MM.1S (cell line): ENCODE measurements around the gene CDC42BPA.

Experiments used
- CTCF ChIP-seq: fragments of 300-600 bp; sonication (generic); IDR thresholded peaks from 2 replicates; pipeline ENCODE4 v1.5.1; 2016; ENCODE audit warnings: antibody characterized with exemption, low read length, mixed read lengths
- EZH2 ChIP-seq: fragments of 300-600 bp; sonication (generic); optimal IDR thresholded peaks from 2 replicates; pipeline ENCODE3; 2017; ENCODE audit warnings: low read depth, mild to moderate bottlenecking, antibody characterized with exemption, low read length, mixed read lengths

- TF ChIP-seq EZH2: no peak
- no peak for TF ChIP-seq CTCF
Observed at GRCh38 chr1:226956942-226957713, 361.2 kb downstream of the CDC42BPA start.
